Measurements from ENCODE around the gene RNF130. TPM values are rescaled to one million over a fixed set of nuclear protein-coding genes. Genes with fewer than 3 reads are reported as not detected.
"Not testable (repeated sequence)": the region's sequence is repeated elsewhere in the genome, so short reads cannot be mapped to it uniquely, and the experiment has no call there.

Gene RNF130
- total RNA-seq, 1 donor from 2014 or later: 67.3 TPM

DNA sequence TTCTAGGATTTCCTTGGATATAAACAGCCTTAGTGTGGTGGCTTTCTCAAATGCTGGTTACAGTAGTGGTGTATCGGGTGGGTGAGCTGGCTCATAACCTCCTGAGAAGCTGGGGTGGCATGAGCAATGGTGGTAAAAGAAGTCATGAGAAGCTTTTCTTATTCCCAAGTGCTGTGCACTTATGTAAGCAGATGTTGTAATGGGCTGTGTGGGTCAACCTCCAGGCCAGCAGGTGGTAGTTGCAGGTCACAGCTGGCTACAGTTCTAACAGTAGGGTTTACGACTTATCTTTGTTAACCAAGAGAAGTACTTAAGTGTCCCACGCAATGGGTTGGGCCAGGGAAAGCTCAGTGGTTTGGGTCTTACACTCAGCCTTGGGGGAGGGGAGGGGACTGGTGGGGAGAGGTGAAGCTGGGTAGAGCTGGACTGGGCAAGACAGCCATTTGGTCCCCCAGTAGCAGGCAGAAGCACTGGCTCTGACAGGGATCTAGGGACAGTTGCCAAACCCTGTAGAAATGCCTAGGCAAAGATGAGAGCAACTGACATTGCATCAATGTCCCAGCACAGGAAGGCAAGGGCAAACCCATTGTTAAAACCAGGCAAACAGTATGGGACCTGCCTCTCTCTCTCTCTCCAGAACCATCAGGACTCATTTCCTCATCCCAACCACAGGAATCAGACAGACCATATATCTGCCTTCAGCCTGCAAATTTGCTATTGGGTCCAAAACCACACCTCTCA is 76.8 kb downstream of the RNF130 start:
- no peak for DNase-seq (ENCODE audit: low spot score)
- peaks cover 3% of the 10 kb centered on the region for H3K27me3 Mint-ChIP-seq (ENCODE audit: unreplicated experiment)
- no peaks in the 10 kb centered on the region for H3K9me3 Mint-ChIP-seq (ENCODE audit: unreplicated experiment)
- peaks cover 30% of the 10 kb centered on the region for H3K36me3 Mint-ChIP-seq (ENCODE audit: low read depth, unreplicated experiment)
- no peaks in the 10 kb centered on the region for H3K4me1 Mint-ChIP-seq (ENCODE audit: unreplicated experiment)
- no peak for TF ChIP-seq CTCF (IDR thresholded peaks at IDR 0.05; ENCODE audit: unreplicated experiment)
- no peak overlapping the region for H3K4me3 Mint-ChIP-seq (ENCODE audit: unreplicated experiment)
- H3K27ac Mint-ChIP-seq (ENCODE audit: unreplicated experiment): no peak overlapping the region

- not testable (repeated sequence) for H3K4me3 Mint-ChIP-seq (ENCODE audit: unreplicated experiment); H3K4me1 Mint-ChIP-seq (ENCODE audit: unreplicated experiment); H3K27ac Mint-ChIP-seq (ENCODE audit: unreplicated experiment); H3K9me3 Mint-ChIP-seq (ENCODE audit: unreplicated experiment); DNase-seq (ENCODE audit: low spot score); H3K27me3 Mint-ChIP-seq (ENCODE audit: unreplicated experiment)
- peaks cover 30% of the 10 kb centered on the region for H3K36me3 Mint-ChIP-seq (ENCODE audit: low read depth, unreplicated experiment)
Observed at GRCh38 chr5:179992855-179993254, 78.7 kb downstream of the RNF130 start.

DNA sequence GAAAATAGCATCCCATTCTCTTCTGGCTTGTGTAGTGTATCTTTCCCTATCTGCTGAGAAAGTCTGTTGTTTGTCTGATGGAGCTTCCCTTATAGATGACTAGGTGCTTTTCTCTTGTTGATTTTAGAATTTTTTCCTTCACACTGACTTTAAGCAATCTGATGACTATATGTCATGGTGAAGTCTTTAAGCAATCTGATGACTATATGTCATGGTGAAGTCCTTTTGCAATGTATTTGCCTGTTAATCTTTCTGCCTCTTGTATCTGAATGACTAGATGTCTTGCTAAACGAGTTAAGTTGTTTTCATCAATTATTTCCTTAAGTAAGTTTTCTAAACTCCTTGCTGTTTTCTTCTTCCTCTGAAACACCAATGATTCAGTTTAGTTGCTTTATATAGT is 80.5 kb downstream of the RNF130 start:
- H3K4me3 Mint-ChIP-seq (ENCODE audit: unreplicated experiment): no peak overlapping the region
- H3K36me3 Mint-ChIP-seq (ENCODE audit: low read depth, unreplicated experiment): peaks cover 27% of the 10 kb centered on the region
- no peak for TF ChIP-seq CTCF (IDR thresholded peaks at IDR 0.05; ENCODE audit: unreplicated experiment)
- H3K4me1 Mint-ChIP-seq (ENCODE audit: unreplicated experiment): no peaks in the 10 kb centered on the region
- no peak for DNase-seq (ENCODE audit: low spot score)
- peaks cover 2% of the 10 kb centered on the region for H3K27me3 Mint-ChIP-seq (ENCODE audit: unreplicated experiment)
- H3K9me3 Mint-ChIP-seq (ENCODE audit: unreplicated experiment): no peaks in the 10 kb centered on the region
- H3K27ac Mint-ChIP-seq (ENCODE audit: unreplicated experiment): no peak overlapping the region

GRCh38 chr5:179990525-179990924 is 81.0 kb downstream of the RNF130 start:
- peaks cover 26% of the 10 kb centered on the region for H3K36me3 Mint-ChIP-seq (ENCODE audit: low read depth, unreplicated experiment)
- H3K4me1 Mint-ChIP-seq (ENCODE audit: unreplicated experiment); H3K27me3 Mint-ChIP-seq (ENCODE audit: unreplicated experiment); H3K4me3 Mint-ChIP-seq (ENCODE audit: unreplicated experiment); H3K9me3 Mint-ChIP-seq (ENCODE audit: unreplicated experiment); H3K27ac Mint-ChIP-seq (ENCODE audit: unreplicated experiment); DNase-seq (ENCODE audit: low spot score): not testable (repeated sequence)

- no peak for DNase-seq (ENCODE audit: low spot score)
- H3K36me3 Mint-ChIP-seq (ENCODE audit: low read depth, unreplicated experiment): peaks cover 4% of the 10 kb centered on the region
- H3K4me1 Mint-ChIP-seq (ENCODE audit: unreplicated experiment): no peaks in the 10 kb centered on the region
- TF ChIP-seq CTCF (IDR thresholded peaks at IDR 0.05; ENCODE audit: unreplicated experiment): no peak
- no peak overlapping the region for H3K27ac Mint-ChIP-seq (ENCODE audit: unreplicated experiment)
- no peaks in the 10 kb centered on the region for H3K27me3 Mint-ChIP-seq (ENCODE audit: unreplicated experiment)
- H3K4me3 Mint-ChIP-seq (ENCODE audit: unreplicated experiment): no peak overlapping the region
- H3K9me3 Mint-ChIP-seq (ENCODE audit: unreplicated experiment): no peaks in the 10 kb centered on the region
Observed at GRCh38 chr5:179986328-179986727, 85.2 kb downstream of the RNF130 start.

DNA sequence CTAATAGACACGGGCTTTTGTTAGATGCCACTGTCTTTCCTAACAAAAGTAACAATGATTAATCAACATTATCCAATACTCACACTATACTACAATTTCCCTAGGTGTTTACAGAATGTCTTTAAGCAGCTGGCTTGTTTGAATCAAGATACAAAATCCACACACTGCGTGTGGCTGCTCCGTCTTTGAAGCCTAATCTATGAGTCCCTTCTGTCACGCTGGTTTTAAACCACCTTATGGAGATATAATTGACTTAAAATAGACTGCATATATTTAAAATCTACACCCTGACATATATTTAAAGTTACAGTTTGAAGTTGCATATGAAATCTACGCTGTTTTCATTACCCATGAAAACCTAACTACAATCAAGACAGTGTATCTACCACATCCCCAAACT is 89.9 kb downstream of the RNF130 start:
- Mint-ChIP-seq H3K4me1 (ENCODE audit: unreplicated experiment) (no peaks in the 10 kb centered on the region), H3K36me3 (ENCODE audit: low read depth, unreplicated experiment) (peaks cover 10% of the 10 kb centered on the region), H3K9me3 (ENCODE audit: unreplicated experiment) (no peaks in the 10 kb centered on the region), H3K27me3 (ENCODE audit: unreplicated experiment) (no peaks in the 10 kb centered on the region), H3K27ac (ENCODE audit: unreplicated experiment) (no peak overlapping the region), H3K4me3 (ENCODE audit: unreplicated experiment) (no peak overlapping the region)
- no peak for DNase-seq (ENCODE audit: low spot score)
- no peak for TF ChIP-seq CTCF (IDR thresholded peaks at IDR 0.05; ENCODE audit: unreplicated experiment)
